HG03196 (cell line): ENCODE measurements around the gene ENDOG.
"Not testable (repeated sequence)": the region's sequence is repeated elsewhere in the genome, so short reads cannot be mapped to it uniquely, and the experiment has no call there.

Experiments
- ATAC-seq: cut with Tn5 transposase; IDR thresholded peaks from one replicate; pipeline ENCODE4 v1.9.1; 2021; ENCODE audit not compliant: unreplicated experiment

ENDOG gene

GRCh38 chr9:128828267-128828666 lies 10.0 kb downstream of the ENDOG start:
- no peak for ATAC-seq

GRCh38 chr9:128828719-128829452 lies 10.6 kb downstream of the ENDOG start:
- no peak for ATAC-seq

GRCh38 chr9:128829477-128830251 lies 11.4 kb downstream of the ENDOG start, which contains the start of gene SPOUT1:
Gene SPOUT1 (minus strand): TSS chr9:128829794. CDS start chr9:128829780, 14 bp downstream.
- peak; percentile 94 for ATAC-seq

GRCh38 chr9:128833696-128834095 lies 15.4 kb downstream of the ENDOG start:
- no peak for ATAC-seq

- no peak for ATAC-seq
Measured at GRCh38 chr9:128835246-128836210, 17.2 kb downstream of the ENDOG start.

- no peak for ATAC-seq
Measured at GRCh38 chr9:128836509-128837145, 18.3 kb downstream of the ENDOG start.

GRCh38 chr9:128838338-128838737 lies 20.0 kb downstream of the ENDOG start:
- ATAC-seq = no peak

GRCh38 chr9:128840524-128840923 lies 22.2 kb downstream of the ENDOG start:
- ATAC-seq = no peak

- ATAC-seq = no peak
Measured at GRCh38 chr9:128841694-128842492, 23.6 kb downstream of the ENDOG start.

GRCh38 chr9:128843171-128843570 lies 24.9 kb downstream of the ENDOG start:
- ATAC-seq = not testable (repeated sequence)

GRCh38 chr9:128845186-128845931 lies 27.1 kb downstream of the ENDOG start:
- no peak for ATAC-seq

GRCh38 chr9:128846680-128847030 lies 28.4 kb downstream of the ENDOG start:
- no peak for ATAC-seq

- no peak for ATAC-seq
Measured at GRCh38 chr9:128847803-128848202, 29.5 kb downstream of the ENDOG start.

- not testable (repeated sequence) for ATAC-seq
Measured at GRCh38 chr9:128851024-128851423, 32.7 kb downstream of the ENDOG start.

- not testable (repeated sequence) for ATAC-seq
Measured at GRCh38 chr9:128851779-128852600, 33.7 kb downstream of the ENDOG start.

GRCh38 chr9:128852646-128853045 lies 34.3 kb downstream of the ENDOG start:
- ATAC-seq = not testable (repeated sequence)

GRCh38 chr9:128854454-128854853 lies 36.2 kb downstream of the ENDOG start:
- not testable (repeated sequence) for ATAC-seq

- not testable (repeated sequence) for ATAC-seq
Measured at GRCh38 chr9:128858476-128858875, 40.2 kb downstream of the ENDOG start.
